K562 (cell line): ENCODE measurements around the gene LEPROT. TPM values are rescaled to one million over a fixed set of nuclear protein-coding genes. Genes with fewer than 3 reads are reported as not detected.

Experiments used
- ARID1B ChIP-seq: fragments of 450-650 bp; IDR thresholded peaks from 2 replicates; pipeline ENCODE4 v1.6.1; 2016; ENCODE audit warnings: antibody characterized with exemption, mild to moderate bottlenecking, inconsistent platforms
- CCNT2 ChIP-seq: IDR thresholded peaks from 2 replicates; pipeline ENCODE4 v1.6.1; 2011; ENCODE audit warnings: borderline replicate concordance, low read depth, mild to moderate bottlenecking, moderate library complexity, mixed read lengths, low read length; ENCODE audit not compliant: insufficient read length; ENCODE audit errors: extremely low read depth
- HMG20A ChIP-seq: fragments of 450-650 bp; formaldehyde crosslinking; conservative IDR thresholded peaks from 2 replicates; pipeline ENCODE4 v1.4.0; 2020; ENCODE audit warnings: mild to moderate bottlenecking, mixed read lengths
- MEF2D ChIP-seq: conservative IDR thresholded peaks from 2 replicates; pipeline ENCODE4 v1.6.1; 2016; ENCODE audit warnings: low read depth, missing genetic modification characterization, missing compliant biosample characterization
- MYBL2 ChIP-seq, 2 experiments: fragments of 450-650 bp in 1 of 2; sonication (generic) in 1 of 2; formaldehyde crosslinking in 1 of 2; IDR thresholded peaks; 2 replicates each; pipeline versions ENCODE4 v1.6.1 to v1.8.1; 2017 to 2022; ENCODE audit warnings: borderline replicate concordance in 1 of 2, inconsistent platforms in 1 of 2, low read depth in 1 of 2, mild to moderate bottlenecking in 1 of 2, missing genetic modification reagents in 1 of 2, moderate library complexity in 1 of 2
- NCOR1 ChIP-seq: fragments of 450-650 bp; IDR thresholded peaks from 2 replicates; pipeline ENCODE4 v1.6.1; 2016; ENCODE audit warnings: mild to moderate bottlenecking, moderate library complexity
- NR2C1 ChIP-seq, 2 experiments: fragments of 450-650 bp; IDR thresholded peaks; 2 replicates each; pipeline ENCODE4 v1.6.1; 2017; ENCODE audit warnings: mild to moderate bottlenecking in 2 of 2, antibody characterized with exemption in 1 of 2, inconsistent platforms in 1 of 2, missing compliant biosample characterization in 1 of 2, missing genetic modification characterization in 1 of 2
- ZNF133 ChIP-seq: fragments of 250-450 bp; sonication (Bioruptor Pico); IDR thresholded peaks from 2 replicates; pipeline ENCODE4 v1.4.0; 2020; ENCODE audit warnings: mild to moderate bottlenecking
- polyA plus RNA-seq, 8 experiments: library from polyadenylated mRNA; depleted of rRNA in 4 of 8; stranded (reverse) in 5 of 8; unstranded in 3 of 8; fragments of >200 nt; fragmentation: Nextera tagmentation in 2 of 8; fragmentation: Illumina TruSeq in 1 of 8; extraction: Ambion mirVana in 2 of 8; extraction: Trizol in 1 of 8; gene quantifications; 2 replicates each; pipeline versions ENCODE4 v1.2.1 to v1.2.3, GENCODE V29; 2011 to 2014; ENCODE audit warnings: inconsistent platforms in 1 of 8, missing spikeins in 1 of 8
- total RNA-seq, 7 experiments: library from RNA; depleted of rRNA in 6 of 7; stranded (reverse); fragments of >200 nt in 6 of 7; fragmentation: Illumina TruSeq in 2 of 7; extraction: Trizol in 2 of 7; gene quantifications; 2 replicates each; pipeline versions ENCODE4 v1.2.1 to v1.2.3, GENCODE V29; 2011 to 2021; ENCODE audit warnings: low replicate concordance in 1 of 7
- TF ChIP-seq, protein P1 (sequence below), 2 experiments: fragments of 450-650 bp in 1 of 2; IDR thresholded peaks; 2 replicates each; pipeline ENCODE4 v1.6.1; 2011 to 2017; ENCODE audit warnings: low read depth in 2 of 2, antibody characterized with exemption in 1 of 2, borderline replicate concordance in 1 of 2, low read length in 1 of 2, mild to moderate bottlenecking in 1 of 2, mixed read lengths in 1 of 2; ENCODE audit not compliant: control insufficient read depth in 1 of 2
- TF ChIP-seq, protein P2 (sequence below), 2 experiments: fragments of 450-650 bp in 1 of 2; sonication (generic) in 1 of 2; formaldehyde crosslinking in 1 of 2; IDR thresholded peaks in 1 of 2; conservative IDR thresholded peaks in 1 of 2; 2 replicates each; pipeline versions ENCODE4 v1.6.1 to v1.8.1; 2016 to 2023; ENCODE audit warnings: mild to moderate bottlenecking in 2 of 2, moderate library complexity in 2 of 2, inconsistent platforms in 1 of 2, missing genetic modification reagents in 1 of 2
- TF ChIP-seq, protein P3 (sequence below), 2 experiments: IDR thresholded peaks in 1 of 2; conservative IDR thresholded peaks in 1 of 2; 2 replicates each; pipeline ENCODE4 v1.6.1; 2016; ENCODE audit warnings: low read depth in 2 of 2, mild to moderate bottlenecking in 1 of 2, missing compliant biosample characterization in 1 of 2, missing genetic modification characterization in 1 of 2, moderate library complexity in 1 of 2
- TF ChIP-seq, protein P4 (sequence below): fragments of 250-450 bp; sonication (Bioruptor Pico); IDR thresholded peaks from 2 replicates; pipeline ENCODE4 v1.4.0; 2020; ENCODE audit warnings: mild to moderate bottlenecking, moderate library complexity

The LEPROT gene
- total and polyA plus RNA-seq, 9 of the 15 experiments (the other 6 are each of a cell fraction or from before 2014, with no cell fraction given): 28.1 to 97.5 (median 45.8) TPM

- TF ChIP-seq, protein P1, sequence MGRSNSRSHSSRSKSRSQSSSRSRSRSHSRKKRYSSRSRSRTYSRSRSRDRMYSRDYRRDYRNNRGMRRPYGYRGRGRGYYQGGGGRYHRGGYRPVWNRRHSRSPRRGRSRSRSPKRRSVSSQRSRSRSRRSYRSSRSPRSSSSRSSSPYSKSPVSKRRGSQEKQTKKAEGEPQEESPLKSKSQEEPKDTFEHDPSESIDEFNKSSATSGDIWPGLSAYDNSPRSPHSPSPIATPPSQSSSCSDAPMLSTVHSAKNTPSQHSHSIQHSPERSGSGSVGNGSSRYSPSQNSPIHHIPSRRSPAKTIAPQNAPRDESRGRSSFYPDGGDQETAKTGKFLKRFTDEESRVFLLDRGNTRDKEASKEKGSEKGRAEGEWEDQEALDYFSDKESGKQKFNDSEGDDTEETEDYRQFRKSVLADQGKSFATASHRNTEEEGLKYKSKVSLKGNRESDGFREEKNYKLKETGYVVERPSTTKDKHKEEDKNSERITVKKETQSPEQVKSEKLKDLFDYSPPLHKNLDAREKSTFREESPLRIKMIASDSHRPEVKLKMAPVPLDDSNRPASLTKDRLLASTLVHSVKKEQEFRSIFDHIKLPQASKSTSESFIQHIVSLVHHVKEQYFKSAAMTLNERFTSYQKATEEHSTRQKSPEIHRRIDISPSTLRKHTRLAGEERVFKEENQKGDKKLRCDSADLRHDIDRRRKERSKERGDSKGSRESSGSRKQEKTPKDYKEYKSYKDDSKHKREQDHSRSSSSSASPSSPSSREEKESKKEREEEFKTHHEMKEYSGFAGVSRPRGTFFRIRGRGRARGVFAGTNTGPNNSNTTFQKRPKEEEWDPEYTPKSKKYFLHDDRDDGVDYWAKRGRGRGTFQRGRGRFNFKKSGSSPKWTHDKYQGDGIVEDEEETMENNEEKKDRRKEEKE (IDR thresholded peaks at IDR 0.05; ENCODE audit: borderline replicate concordance in 1 of 2, control insufficient read depth in 1 of 2, low read depth in 2 of 2, low read length in 1 of 2): no peak
- no peak for TF ChIP-seq MYBL2 (IDR thresholded peaks at IDR 0.05; ENCODE audit: low read depth)
- TF ChIP-seq MYBL2 (CRISPR knock-in tag; IDR thresholded peaks at IDR 0.05; ENCODE audit: borderline replicate concordance): no peak
- no peak for TF ChIP-seq CCNT2
- TF ChIP-seq HMG20A (CRISPR knock-in tag): no peak
- TF ChIP-seq, protein P2, sequence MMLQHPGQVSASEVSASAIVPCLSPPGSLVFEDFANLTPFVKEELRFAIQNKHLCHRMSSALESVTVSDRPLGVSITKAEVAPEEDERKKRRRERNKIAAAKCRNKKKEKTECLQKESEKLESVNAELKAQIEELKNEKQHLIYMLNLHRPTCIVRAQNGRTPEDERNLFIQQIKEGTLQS (IDR thresholded peaks at IDR 0.05): peak; percentile 84
- TF ChIP-seq, protein P2 (CRISPR knock-in tag; conservative IDR thresholded peaks at IDR 0.05): no peak
- TF ChIP-seq MEF2D (tag): no peak
- peak; percentile 57 for TF ChIP-seq NCOR1
- TF ChIP-seq NR2C1 (IDR thresholded peaks at IDR 0.05): no peak
- TF ChIP-seq NR2C1 (tag; IDR thresholded peaks at IDR 0.05): no peak
- TF ChIP-seq ZNF133 (CRISPR knock-in tag): no peak
- peak; percentile 90 for TF ChIP-seq ARID1B
- TF ChIP-seq, protein P3, sequence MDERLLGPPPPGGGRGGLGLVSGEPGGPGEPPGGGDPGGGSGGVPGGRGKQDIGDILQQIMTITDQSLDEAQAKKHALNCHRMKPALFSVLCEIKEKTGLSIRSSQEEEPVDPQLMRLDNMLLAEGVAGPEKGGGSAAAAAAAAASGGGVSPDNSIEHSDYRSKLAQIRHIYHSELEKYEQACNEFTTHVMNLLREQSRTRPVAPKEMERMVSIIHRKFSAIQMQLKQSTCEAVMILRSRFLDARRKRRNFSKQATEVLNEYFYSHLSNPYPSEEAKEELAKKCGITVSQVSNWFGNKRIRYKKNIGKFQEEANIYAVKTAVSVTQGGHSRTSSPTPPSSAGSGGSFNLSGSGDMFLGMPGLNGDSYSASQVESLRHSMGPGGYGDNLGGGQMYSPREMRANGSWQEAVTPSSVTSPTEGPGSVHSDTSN (CRISPR knock-in tag; IDR thresholded peaks at IDR 0.05; ENCODE audit: low read depth): no peak
- TF ChIP-seq, protein P3 (tag; conservative IDR thresholded peaks at IDR 0.05; ENCODE audit: low read depth): no peak
- TF ChIP-seq, protein P4, sequence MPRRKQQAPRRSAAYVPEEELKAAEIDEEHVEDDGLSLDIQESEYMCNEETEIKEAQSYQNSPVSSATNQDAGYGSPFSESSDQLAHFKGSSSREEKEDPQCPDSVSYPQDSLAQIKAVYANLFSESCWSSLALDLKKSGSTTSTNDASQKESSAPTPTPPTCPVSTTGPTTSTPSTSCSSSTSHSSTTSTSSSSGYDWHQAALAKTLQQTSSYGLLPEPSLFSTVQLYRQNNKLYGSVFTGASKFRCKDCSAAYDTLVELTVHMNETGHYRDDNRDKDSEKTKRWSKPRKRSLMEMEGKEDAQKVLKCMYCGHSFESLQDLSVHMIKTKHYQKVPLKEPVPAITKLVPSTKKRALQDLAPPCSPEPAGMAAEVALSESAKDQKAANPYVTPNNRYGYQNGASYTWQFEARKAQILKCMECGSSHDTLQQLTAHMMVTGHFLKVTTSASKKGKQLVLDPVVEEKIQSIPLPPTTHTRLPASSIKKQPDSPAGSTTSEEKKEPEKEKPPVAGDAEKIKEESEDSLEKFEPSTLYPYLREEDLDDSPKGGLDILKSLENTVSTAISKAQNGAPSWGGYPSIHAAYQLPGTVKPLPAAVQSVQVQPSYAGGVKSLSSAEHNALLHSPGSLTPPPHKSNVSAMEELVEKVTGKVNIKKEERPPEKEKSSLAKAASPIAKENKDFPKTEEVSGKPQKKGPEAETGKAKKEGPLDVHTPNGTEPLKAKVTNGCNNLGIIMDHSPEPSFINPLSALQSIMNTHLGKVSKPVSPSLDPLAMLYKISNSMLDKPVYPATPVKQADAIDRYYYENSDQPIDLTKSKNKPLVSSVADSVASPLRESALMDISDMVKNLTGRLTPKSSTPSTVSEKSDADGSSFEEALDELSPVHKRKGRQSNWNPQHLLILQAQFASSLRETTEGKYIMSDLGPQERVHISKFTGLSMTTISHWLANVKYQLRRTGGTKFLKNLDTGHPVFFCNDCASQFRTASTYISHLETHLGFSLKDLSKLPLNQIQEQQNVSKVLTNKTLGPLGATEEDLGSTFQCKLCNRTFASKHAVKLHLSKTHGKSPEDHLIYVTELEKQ: no peak
Measured at GRCh38 chr1:65423884-65424572, 3.6 kb downstream of the LEPROT start (continued).
